Right renal cortex interstitium (tissue), 3 donors: Measurements from ENCODE around the gene MRPL36. TPM values are rescaled to one million over a fixed set of nuclear protein-coding genes. Genes with fewer than 3 reads are reported as not detected.
"Not testable (repeated sequence)": the region's sequence is repeated elsewhere in the genome, so short reads cannot be mapped to it uniquely, and the experiment has no call there.

Experiments used
- DNase-seq, 3 donors: peaks; one replicate each; pipeline ENCODE4 v3.0.0-alpha.2; 2013; ENCODE audit warnings: low read depth in 3 of 3, low spot score in 2 of 3
- polyA plus RNA-seq, 3 donors: library from polyadenylated mRNA; unstranded; fragments of 120-200 nt; gene quantifications; one replicate each; pipeline ENCODE4 v1.2.1, GENCODE V29; 2013; ENCODE audit not compliant: insufficient read length in 3 of 3

MRPL36 gene
- polyA plus RNA-seq, 3 donors: 36.6 to 44.6 (median 42.1) TPM

GRCh38 chr5:1799110-1799601, 481 bp downstream of the MRPL36 start:
- no peak for DNase-seq

- DNase-seq: not testable (repeated sequence)
Measured at GRCh38 chr5:1798589-1798988, 1.0 kb downstream of the MRPL36 start.

- DNase-seq: no peak
Measured at GRCh38 chr5:1797855-1798254, 1.8 kb downstream of the MRPL36 start.

GRCh38 chr5:1797103-1797800, 2.4 kb downstream of the MRPL36 start:
- no peak for DNase-seq

GRCh38 chr5:1796371-1797102, 3.1 kb downstream of the MRPL36 start:
- DNase-seq: no peak

GRCh38 chr5:1795931-1796330, 3.7 kb downstream of the MRPL36 start:
- DNase-seq: no peak

GRCh38 chr5:1795506-1795905, 4.1 kb downstream of the MRPL36 start:
- DNase-seq: no peak

- DNase-seq: no peak
Measured at GRCh38 chr5:1794901-1795290, 4.7 kb downstream of the MRPL36 start.

- no peak for DNase-seq
Measured at GRCh38 chr5:1793966-1794900, 5.4 kb downstream of the MRPL36 start.

- no peak for DNase-seq
Measured at GRCh38 chr5:1793301-1793740, 6.3 kb downstream of the MRPL36 start.

- DNase-seq: no peak
Measured at GRCh38 chr5:1792842-1793266, 6.8 kb downstream of the MRPL36 start.

- no peak for DNase-seq
Measured at GRCh38 chr5:1791176-1791575, 8.5 kb downstream of the MRPL36 start.

GRCh38 chr5:1789834-1790471, 9.7 kb downstream of the MRPL36 start:
- DNase-seq: no peak

GRCh38 chr5:1789438-1789833, 10.2 kb downstream of the MRPL36 start:
- DNase-seq: not testable (repeated sequence)

- DNase-seq: no peak
Measured at GRCh38 chr5:1788828-1789227, 10.8 kb downstream of the MRPL36 start.

GRCh38 chr5:1788200-1788599, 11.4 kb downstream of the MRPL36 start:
- no peak for DNase-seq

GRCh38 chr5:1787472-1788047, 12.1 kb downstream of the MRPL36 start:
- DNase-seq: no peak

GRCh38 chr5:1786621-1787471, 12.8 kb downstream of the MRPL36 start:
- DNase-seq: no peak

- DNase-seq: no peak
Measured at GRCh38 chr5:1785984-1786383, 13.7 kb downstream of the MRPL36 start.
